ENCODE data around the gene OR8B4.

DNA sequence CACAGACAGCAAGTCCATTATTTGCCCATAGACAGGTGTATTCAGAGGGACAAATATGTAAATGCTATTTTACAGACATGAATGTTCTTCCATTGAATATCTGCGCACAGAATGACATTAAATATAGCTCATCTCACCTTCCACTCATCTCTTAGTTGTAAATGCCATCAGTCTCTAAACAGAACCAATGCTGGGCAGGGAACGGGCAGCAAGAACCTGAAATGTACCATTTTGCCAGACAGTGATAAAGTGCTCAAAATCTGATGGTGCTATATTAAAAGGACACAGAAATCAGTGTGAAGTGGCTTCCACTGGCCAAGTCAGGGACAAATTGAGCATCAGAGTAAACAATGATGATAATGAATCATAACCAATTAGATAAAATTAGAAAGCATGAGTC, 10.0 kb upstream of the OR8B4 start:
- no peak for TF ChIP-seq POLR2A (IDR thresholded peaks at IDR 0.05; ENCODE audit: low read length)
- no peak for TF ChIP-seq GATA1 (IDR thresholded peaks at IDR 0.05; ENCODE audit: low read depth, low read length)

Data from erythroblast (primary cell).